ENCODE results near the gene PLCL1.

GRCh38 chr2:197760293-197760657, 44.1 kb upstream of the PLCL1 start:
- TF ChIP-seq, protein P1, sequence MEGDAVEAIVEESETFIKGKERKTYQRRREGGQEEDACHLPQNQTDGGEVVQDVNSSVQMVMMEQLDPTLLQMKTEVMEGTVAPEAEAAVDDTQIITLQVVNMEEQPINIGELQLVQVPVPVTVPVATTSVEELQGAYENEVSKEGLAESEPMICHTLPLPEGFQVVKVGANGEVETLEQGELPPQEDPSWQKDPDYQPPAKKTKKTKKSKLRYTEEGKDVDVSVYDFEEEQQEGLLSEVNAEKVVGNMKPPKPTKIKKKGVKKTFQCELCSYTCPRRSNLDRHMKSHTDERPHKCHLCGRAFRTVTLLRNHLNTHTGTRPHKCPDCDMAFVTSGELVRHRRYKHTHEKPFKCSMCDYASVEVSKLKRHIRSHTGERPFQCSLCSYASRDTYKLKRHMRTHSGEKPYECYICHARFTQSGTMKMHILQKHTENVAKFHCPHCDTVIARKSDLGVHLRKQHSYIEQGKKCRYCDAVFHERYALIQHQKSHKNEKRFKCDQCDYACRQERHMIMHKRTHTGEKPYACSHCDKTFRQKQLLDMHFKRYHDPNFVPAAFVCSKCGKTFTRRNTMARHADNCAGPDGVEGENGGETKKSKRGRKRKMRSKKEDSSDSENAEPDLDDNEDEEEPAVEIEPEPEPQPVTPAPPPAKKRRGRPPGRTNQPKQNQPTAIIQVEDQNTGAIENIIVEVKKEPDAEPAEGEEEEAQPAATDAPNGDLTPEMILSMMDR (IDR thresholded peaks at IDR 0.05), result no peak
- no peak for TF ChIP-seq POLR2A (IDR thresholded peaks at IDR 0.05)

All from adrenal gland (tissue), 5 donors.